Measurements from ENCODE around the gene TKTL1. TPM values are rescaled to one million over a fixed set of nuclear protein-coding genes. Genes with fewer than 3 reads are reported as not detected.
A peak's percentile ranks its signal among the peaks of the same experiment; 100 is the strongest.
"Not testable (repeated sequence)": the region's sequence is repeated elsewhere in the genome, so short reads cannot be mapped to it uniquely, and the experiment has no call there.

The TKTL1 gene
- not detected for total RNA-seq

- no peak for DNase-seq (ENCODE audit: low spot score)
These were observed at the start of gene TKTL1 for GRCh38 chrX:154295664-154296310. Gene TKTL1, plus strand, starts transcription at chrX:154295795. Its CDS starts 65 bp downstream, at chrX:154295860.

DNA sequence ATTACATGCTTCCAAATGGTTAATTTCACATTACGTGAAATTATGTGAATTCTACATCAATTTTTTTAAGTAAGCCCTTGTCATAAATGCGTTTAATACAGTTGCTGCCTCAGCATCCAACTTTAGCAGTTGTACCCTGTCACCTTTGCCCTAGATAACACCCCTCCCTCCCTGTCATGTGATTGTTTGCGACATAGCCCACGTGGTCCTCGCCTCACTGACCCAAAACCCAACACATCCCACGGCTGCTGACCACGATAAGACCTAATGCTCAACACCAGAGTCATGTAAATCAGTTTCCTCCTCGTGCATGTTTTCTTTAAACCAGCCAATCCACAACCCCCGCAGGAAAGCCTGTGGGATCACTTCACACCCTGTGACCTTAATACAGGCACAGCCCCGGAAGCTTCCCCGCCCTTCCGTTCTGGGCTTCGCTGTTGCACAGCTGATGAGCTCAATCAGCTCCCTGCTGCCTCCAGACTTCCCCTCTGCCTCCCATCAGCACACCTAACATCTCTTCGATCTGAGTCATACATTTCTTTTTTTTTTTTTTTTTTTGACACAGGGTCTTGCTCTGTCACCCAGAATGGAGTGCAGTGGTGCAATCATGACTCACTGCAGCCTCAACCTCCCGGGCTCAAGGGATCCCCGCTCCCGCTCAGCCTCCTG is 48.1 kb upstream of the TKTL1 start:
- DNase-seq (ENCODE audit: low spot score) = not testable (repeated sequence)

DNA sequence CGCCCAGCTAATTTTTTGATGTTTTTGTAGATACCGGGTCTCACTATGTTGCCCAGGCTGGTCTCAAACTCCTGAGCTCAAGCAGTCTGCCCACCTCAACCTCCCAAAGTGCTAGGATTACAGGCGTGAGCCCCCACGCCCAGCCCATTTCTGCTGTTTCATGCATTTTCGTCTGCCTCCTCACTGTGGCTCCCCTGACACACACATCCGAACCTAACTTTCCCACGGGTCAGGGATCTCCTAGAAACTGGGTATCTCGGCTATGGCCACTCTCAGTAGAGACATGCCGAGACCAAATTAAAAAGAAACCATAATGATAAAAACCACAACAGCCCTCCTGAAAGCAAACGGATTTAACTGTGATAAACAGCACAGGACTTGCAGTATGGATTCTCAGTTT is 47.5 kb upstream of the TKTL1 start:
- DNase-seq (ENCODE audit: low spot score) = not testable (repeated sequence)

DNA sequence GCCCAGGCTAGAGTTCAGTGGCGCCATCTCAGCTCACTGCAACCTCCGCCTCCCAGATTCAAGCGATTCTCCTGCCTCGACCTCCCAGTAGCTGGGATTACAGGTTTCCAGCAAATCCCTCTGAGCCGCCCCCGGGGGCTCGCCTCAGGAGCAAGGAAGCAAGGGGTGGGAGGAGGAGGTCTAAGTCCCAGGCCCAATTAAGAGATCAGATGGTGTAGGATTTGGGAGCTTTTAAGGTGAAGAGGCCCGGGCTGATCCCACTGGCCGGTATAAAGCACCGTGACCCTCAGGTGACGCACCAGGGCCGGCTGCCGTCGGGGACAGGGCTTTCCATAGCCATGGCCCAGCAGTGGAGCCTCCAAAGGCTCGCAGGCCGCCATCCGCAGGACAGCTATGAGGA is 38.3 kb upstream of the TKTL1 start, which contains the start of gene OPN1MW3:
OPN1MW3 (plus strand) TSS at position 301 of the 400 bp plus-strand sequence; CDS start at position 339, 38 bp downstream.
- DNase-seq (ENCODE audit: low spot score) = not testable (repeated sequence)

GRCh38 chrX:154258711-154259110 is 36.9 kb upstream of the TKTL1 start:
- not testable (repeated sequence) for DNase-seq (ENCODE audit: low spot score)

GRCh38 chrX:154263072-154263471 is 32.5 kb upstream of the TKTL1 start:
- not testable (repeated sequence) for DNase-seq (ENCODE audit: low spot score)

GRCh38 chrX:154269245-154269644 is 26.4 kb upstream of the TKTL1 start:
- DNase-seq (ENCODE audit: low spot score) = not testable (repeated sequence)

DNA sequence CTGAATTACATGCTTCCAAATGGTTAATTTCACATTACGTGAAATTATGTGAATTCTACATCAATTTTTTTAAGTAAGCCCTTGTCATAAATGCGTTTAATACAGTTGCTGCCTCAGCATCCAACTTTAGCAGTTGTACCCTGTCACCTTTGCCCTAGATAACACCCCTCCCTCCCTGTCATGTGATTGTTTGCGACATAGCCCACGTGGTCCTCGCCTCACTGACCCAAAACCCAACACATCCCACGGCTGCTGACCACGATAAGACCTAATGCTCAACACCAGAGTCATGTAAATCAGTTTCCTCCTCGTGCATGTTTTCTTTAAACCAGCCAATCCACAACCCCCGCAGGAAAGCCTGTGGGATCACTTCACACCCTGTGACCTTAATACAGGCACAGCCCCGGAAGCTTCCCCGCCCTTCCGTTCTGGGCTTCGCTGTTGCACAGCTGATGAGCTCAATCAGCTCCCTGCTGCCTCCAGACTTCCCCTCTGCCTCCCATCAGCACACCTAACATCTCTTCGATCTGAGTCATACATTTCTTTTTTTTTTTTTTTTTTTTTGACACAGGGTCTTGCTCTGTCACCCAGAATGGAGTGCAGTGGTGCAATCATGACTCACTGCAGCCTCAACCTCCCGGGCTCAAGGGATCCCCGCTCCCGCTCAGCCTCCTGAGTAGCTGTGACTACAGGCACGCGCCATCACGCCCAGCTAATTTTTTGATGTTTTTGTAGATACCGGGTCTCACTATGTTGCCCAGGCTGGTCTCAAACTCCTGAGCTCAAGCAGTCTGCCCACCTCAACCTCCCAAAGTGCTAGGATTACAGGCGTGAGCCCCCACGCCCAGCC is 10.9 kb upstream of the TKTL1 start:
- not testable (repeated sequence) for DNase-seq (ENCODE audit: low spot score)

DNA sequence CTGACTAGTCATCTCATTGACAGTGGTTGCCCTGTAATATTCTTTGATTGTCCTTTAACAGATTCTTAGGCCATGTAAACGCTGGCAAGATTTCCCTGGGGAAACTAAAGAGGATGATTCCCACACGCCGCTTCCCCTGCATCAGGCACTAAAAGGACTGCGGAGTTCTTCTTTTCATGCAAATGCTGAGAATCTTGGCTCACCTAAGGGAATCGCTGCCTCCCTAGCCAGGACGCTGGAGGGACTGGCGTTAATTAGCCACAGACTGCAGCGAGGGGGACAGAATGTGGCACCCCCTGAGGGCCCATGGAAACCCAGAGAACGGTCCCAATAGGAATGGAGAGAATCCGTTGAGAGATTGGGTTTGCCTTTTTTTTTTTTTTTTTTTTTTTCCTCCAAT is 9.2 kb upstream of the TKTL1 start:
- DNase-seq (ENCODE audit: low spot score) = not testable (repeated sequence)

GRCh38 chrX:154294791-154295574 is 612 bp upstream of the TKTL1 start, which contains the start of gene TEX28:
Gene TEX28, minus strand, starts transcription at chrX:154295124. Its CDS starts 3,007 bp downstream, at chrX:154292117.
- DNase-seq (ENCODE audit: low spot score) = no peak

DNA sequence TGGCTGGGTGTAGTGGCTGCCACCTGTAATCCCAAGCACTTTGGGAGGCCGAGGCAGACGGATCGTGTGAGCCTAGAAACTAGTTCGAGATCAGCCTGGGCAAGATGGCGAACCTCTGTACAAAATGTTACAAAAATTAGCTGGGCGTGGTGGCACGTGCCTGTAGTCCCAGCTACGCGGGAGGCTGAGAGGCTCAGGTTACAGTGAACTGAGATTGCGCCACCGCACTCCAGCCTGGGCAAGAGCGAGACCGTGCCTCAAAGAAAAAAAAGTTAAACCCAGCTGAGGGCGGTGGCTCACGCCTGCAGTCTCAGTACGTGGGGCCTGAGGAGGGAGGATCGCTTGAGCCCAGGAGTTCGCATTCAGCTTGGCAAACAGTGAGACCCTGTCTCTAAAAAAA is 1.1 kb downstream of the TKTL1 start:
- DNase-seq (ENCODE audit: low spot score) = no peak

DNA sequence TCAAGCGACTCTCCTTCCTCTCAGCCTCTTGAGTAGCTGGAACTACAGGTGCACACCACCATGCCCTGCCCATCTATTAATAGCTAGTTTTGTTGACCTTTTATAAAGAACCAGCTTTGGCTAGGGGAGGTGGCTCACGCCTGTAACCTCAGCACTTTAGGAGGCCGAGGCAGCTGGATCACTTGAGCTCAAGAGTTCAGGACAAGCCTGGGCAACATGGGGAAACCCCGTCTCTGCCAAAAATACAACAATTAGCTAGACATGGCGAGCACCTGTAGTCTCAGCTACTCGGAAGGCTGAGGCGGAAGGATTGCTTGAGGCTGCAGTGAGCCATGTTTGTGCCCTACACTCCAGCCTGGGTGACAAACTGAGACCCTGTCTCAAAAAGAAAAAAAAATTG is 2.7 kb downstream of the TKTL1 start:
- no peak for DNase-seq (ENCODE audit: low spot score)

DNA sequence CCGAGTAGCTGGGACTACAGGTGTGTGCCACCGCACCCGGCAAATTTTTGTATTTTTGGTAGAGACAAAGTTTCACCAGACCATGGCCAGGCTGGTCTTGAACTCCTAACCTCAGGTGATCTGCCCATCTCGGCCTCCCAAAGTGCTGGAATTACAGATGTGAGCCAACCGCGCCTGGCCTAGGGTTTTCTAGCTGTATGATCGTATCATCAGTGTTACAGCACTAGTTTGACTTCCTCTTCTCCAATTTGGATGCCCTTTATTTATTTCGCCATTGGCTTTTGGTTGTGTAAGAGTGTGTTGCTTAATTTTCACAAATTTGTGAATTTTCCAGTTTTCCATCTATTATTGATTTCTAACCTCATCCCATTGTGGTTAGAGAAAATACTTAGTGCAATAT is 5.2 kb downstream of the TKTL1 start:
- no peak for DNase-seq (ENCODE audit: low spot score)

- DNase-seq (ENCODE audit: low spot score) = not testable (repeated sequence)
These were observed 7.4 kb downstream of the TKTL1 start for GRCh38 chrX:154302998-154303397.

- DNase-seq (ENCODE audit: low spot score) = no peak
These were observed 7.9 kb downstream of the TKTL1 start for GRCh38 chrX:154303476-154303875.

DNA sequence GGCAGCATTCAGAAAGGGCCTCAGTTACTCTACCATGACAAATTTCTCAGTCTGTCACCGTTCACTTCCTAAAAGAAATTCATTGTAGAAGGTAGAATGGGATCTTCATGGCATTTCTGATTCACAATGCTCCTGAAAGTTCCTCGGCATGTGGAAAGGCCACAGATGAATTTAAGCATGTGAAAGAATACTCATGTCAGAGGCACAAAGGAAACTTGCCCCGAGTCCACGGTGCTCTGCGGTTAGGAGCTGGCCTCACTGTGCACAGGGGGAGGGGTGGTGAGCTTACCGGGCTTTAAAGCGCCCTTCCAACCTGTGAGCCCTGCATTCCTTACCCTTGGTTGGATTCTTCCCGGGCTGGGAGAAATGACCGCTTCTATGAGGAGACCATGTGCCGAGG is 9.3 kb downstream of the TKTL1 start:
- DNase-seq (ENCODE audit: low spot score) = no peak

- no peak for DNase-seq (ENCODE audit: low spot score)
These were observed 10.1 kb downstream of the TKTL1 start for GRCh38 chrX:154305541-154306205.

- DNase-seq (ENCODE audit: low spot score) = no peak
These were observed 11.6 kb downstream of the TKTL1 start for GRCh38 chrX:154307202-154307601.

DNA sequence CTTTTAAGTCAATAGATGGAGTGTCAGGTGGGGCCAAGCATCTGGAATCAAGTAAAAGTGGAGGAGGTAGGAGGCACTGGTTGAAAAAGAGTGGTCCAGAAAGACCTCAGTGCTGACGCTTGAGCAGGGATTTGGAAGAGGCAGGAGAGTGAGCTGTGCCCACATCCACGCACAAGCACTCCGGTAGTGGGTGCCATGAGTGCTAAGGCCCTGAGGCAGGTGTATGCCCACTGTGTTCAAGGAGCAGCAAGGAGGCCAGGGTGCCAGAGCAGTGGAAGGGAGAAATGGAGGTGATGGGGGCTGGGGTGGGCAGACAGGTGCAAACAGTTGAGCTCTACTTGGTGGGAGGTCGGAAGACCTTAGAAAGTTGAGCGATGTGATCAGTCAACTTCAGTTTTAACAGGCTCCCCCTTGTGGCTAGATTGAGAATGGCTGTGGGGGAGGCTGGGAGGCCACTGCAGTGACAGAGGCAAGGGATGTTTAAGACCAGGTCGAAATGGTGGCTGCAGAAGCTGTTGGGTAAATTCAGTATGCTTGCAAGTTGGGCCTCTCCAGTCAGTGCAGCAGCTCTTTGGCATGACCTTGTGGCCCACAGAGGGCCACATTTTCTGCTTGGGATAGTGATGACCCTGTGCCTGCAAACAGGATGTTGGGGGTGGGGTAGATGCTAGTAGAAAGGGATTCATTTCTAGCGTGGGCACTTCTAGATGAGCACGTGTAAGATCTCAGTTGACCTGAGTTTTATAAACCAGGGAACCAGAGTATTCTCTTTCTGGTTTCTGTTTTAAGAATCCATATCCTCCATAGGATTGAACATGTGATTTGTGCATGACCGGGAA is 12.7 kb downstream of the TKTL1 start:
- peak; percentile 74 for DNase-seq (ENCODE audit: low spot score)

Data from ureter (tissue), 1 donor.